Kidney (tissue), 14 donors: Measurements from ENCODE around the gene APLP2. TPM values are rescaled to one million over a fixed set of nuclear protein-coding genes. Genes with fewer than 3 reads are reported as not detected.

Experiments used
- DNase-seq, 5 donors: peaks; one replicate each; pipeline ENCODE4 v3.0.0-alpha.2; 2013 to 2020
- FAIRE-seq: peaks from 2 replicates; lab custom pipeline; 2012; peaks lifted over from hg19 to GRCh38; lab: Jason Lieb, UNC
- H3K27ac ChIP-seq, 2 donors: one replicate each; pipeline ENCODE4 v1.7.0; 2013; ENCODE audit warnings: low read depth in 2 of 2, low read length in 2 of 2, inconsistent platforms in 1 of 2
- H3K27me3 ChIP-seq: one replicate; pipeline ENCODE4 v1.7.1; 2013; ENCODE audit warnings: low read length, inconsistent platforms; ENCODE audit not compliant: control insufficient read depth, insufficient read depth
- H3K36me3 ChIP-seq, 3 donors: one replicate each; pipeline versions ENCODE4 v1.7.0 to v1.7.1; 2013; ENCODE audit warnings: low read length in 3 of 3, control low read depth in 1 of 3, inconsistent platforms in 1 of 3; ENCODE audit not compliant: insufficient read depth in 3 of 3, control insufficient read depth in 2 of 3
- H3K4me1 ChIP-seq, 3 donors: one replicate each; pipeline versions ENCODE4 v1.7.0 to v1.7.1; 2013; ENCODE audit warnings: low read length in 3 of 3, inconsistent platforms in 1 of 3, low read depth in 1 of 3; ENCODE audit not compliant: control insufficient read depth in 2 of 3, insufficient read depth in 2 of 3
- H3K4me3 ChIP-seq, 3 donors: one replicate each; pipeline versions ENCODE4 v1.7.0 to v1.8.1; 2013; ENCODE audit warnings: low read length in 3 of 3, control low read depth in 1 of 3, inconsistent platforms in 1 of 3
- H3K9ac ChIP-seq, 3 donors: one replicate each; pipeline versions ENCODE4 v1.7.0 to v1.7.1; 2013; ENCODE audit warnings: low read length in 3 of 3, control low read depth in 1 of 3, inconsistent platforms in 1 of 3
- H3K9me3 ChIP-seq, 3 donors: one replicate each; pipeline versions ENCODE4 v1.7.0 to v1.7.1; 2013; ENCODE audit warnings: low read length in 3 of 3, control low read depth in 1 of 3, inconsistent platforms in 1 of 3; ENCODE audit not compliant: control insufficient read depth in 2 of 3, insufficient read depth in 1 of 3
- CTCF ChIP-seq: IDR thresholded peaks from 3 replicates; pipeline ENCODE4 v1.5.1; 2012; ENCODE audit warnings: mild to moderate bottlenecking, moderate library complexity, borderline replicate concordance; ENCODE audit not compliant: insufficient read depth; ENCODE audit errors: extremely low read depth
- intact Hi-C: fragments of 100-400 bp; cut with DNase I; formaldehyde crosslinking; loops from one replicate; pipeline ENCODE4 v1.11.1; 2022
- polyA plus RNA-seq: library from polyadenylated mRNA; stranded (reverse); fragments of 350-450 nt; fragmentation: Illumina TruSeq; extraction: RNeasy Lipid Tissue Mini Kit (QIAGEN cat#74804); gene quantifications from one replicate; pipeline ENCODE4 v1.2.3, GENCODE V29; 2014; ENCODE audit warnings: low read depth, low replicate concordance; ENCODE audit not compliant: insufficient read depth
- total RNA-seq: library from RNA; stranded (reverse); fragmentation: NEBNext Ultra II Directional; extraction: Animal tissue kit (Norgen Biotek cat#: 25700); gene quantifications from one replicate; pipeline ENCODE4 v1.2.1, GENCODE V29; 2021
- donor health status: control.
- donor health status: control.
- donor health status: control.
- donor health status: control.
- donor health status: control.
- donor health status: DM: yes; HTN: yes; CAD: no.
- donor health status: Normal renal cell carcinoma (clear cell type).

The APLP2 gene
- total and polyA plus RNA-seq, 2 donors from 2014 or later, result 338 to 502 TPM

DNA sequence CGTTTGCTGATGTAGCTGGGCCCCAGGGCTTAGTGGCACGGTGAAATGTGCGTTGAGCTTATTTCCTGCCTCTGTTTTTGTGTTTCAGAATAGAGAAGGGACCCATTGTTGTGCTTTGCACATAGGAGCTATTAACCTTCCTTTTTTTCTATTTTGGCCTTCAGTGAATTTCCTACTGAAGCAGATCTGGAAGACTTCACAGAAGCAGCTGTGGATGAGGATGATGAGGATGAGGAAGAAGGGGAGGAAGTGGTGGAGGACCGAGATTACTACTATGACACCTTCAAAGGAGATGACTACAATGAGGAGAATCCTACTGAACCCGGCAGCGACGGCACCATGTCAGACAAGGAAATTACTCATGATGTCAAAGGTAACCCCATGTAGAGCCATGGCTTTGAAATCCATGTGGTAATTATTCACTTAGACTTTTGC, 52.5 kb downstream of the APLP2 start:
- Histone ChIP-seq H3K27ac (no peak overlapping the region), H3K4me3 (no peak overlapping the region), H3K27me3 (no peaks in the 10 kb centered on the region), H3K36me3 (peaks cover 4 to 25% (median 23%) of the 10 kb centered on the region in 3 donors), H3K9me3 (no peaks in the 10 kb centered on the region), H3K4me1 (peaks cover 0 to 7% (median 7%) of the 10 kb centered on the region in 3 donors), H3K9ac (no peak overlapping the region)
- no peak for DNase-seq
- FAIRE-seq, result no peak
- TF ChIP-seq CTCF, result no peak
- intact Hi-C loops, result no loop called here

GRCh38 chr11:130123414-130124040, 53.8 kb downstream of the APLP2 start:
- no peak for TF ChIP-seq CTCF
- Histone ChIP-seq H3K4me1 (peaks cover 0 to 7% (median 7%) of the 10 kb centered on the region in 3 donors), H3K36me3 (peaks cover 6 to 34% (median 26%) of the 10 kb centered on the region in 3 donors), H3K9ac (no peak overlapping the region), H3K27me3 (no peaks in the 10 kb centered on the region), H3K4me3 (no peak overlapping the region), H3K9me3 (no peaks in the 10 kb centered on the region), H3K27ac (no peak overlapping the region)
- FAIRE-seq (no peak), DNase-seq (peak in 1 of 5 donors; percentile 59)
- intact Hi-C loops, result no loop called here

GRCh38 chr11:130124096-130124495, 54.4 kb downstream of the APLP2 start:
- H3K4me3 ChIP-seq, result no peak overlapping the region
- FAIRE-seq, result no peak
- no peaks in the 10 kb centered on the region for H3K27me3 ChIP-seq
- peaks cover 6 to 39% (median 31%) of the 10 kb centered on the region in 3 donors for H3K36me3 ChIP-seq
- H3K4me1 ChIP-seq, result peaks cover 0 to 7% (median 7%) of the 10 kb centered on the region in 3 donors
- no peak overlapping the region for H3K9ac ChIP-seq
- no peak for TF ChIP-seq CTCF
- peak in 1 of 5 donors; percentile 85 for DNase-seq
- intact Hi-C loops, result no loop called here
- no peaks in the 10 kb centered on the region for H3K9me3 ChIP-seq
- peak overlapping the region in 1 of 2 donors; percentile 23 for H3K27ac ChIP-seq
